NB4 (cell line): ENCODE results near the gene TENM4.

Experiments
- DNase-seq: peaks from one replicate; pipeline ENCODE4 v3.0.0; 2010; ENCODE audit warnings: low read depth
- H3K4me3 ChIP-seq: one replicate; pipeline ENCODE4 v1.5.1; 2011; ENCODE audit warnings: mild to moderate bottlenecking, low read depth, low read length, moderate library complexity
- CTCF ChIP-seq: IDR thresholded peaks from one replicate; pipeline ENCODE4 v1.5.1; 2012; ENCODE audit warnings: low read depth, low read length
- MAX ChIP-seq: IDR thresholded peaks from 2 replicates; pipeline ENCODE4 v1.6.1; 2011; ENCODE audit warnings: low read depth, low read length
- MYC ChIP-seq: IDR thresholded peaks from 2 replicates; pipeline ENCODE4 v1.6.1; 2011; ENCODE audit warnings: low read depth, low read length
- POLR2A ChIP-seq: IDR thresholded peaks from 2 replicates; pipeline ENCODE4 v1.6.1; 2011; ENCODE audit warnings: mild to moderate bottlenecking; ENCODE audit not compliant: insufficient read length; ENCODE audit errors: extremely low read depth

Gene TENM4

GRCh38 chr11:79434283-79434682 is 6.5 kb downstream of the TENM4 start:
- H3K4me3 ChIP-seq, result no peak overlapping the region
- TF ChIP-seq MAX (no peak), CTCF (no peak), MYC (no peak)
- DNase-seq, result no peak

- no peak overlapping the region for H3K4me3 ChIP-seq
- TF ChIP-seq POLR2A (no peak), CTCF (no peak), MAX (no peak), MYC (no peak)
- DNase-seq, result no peak
These were observed 8.7 kb downstream of the TENM4 start for GRCh38 chr11:79432138-79432537.

GRCh38 chr11:79431535-79431934 is 9.3 kb downstream of the TENM4 start:
- H3K4me3 ChIP-seq, result no peak overlapping the region
- TF ChIP-seq CTCF (no peak), MYC (no peak), POLR2A (no peak), MAX (no peak)
- DNase-seq, result no peak

- no peak overlapping the region for H3K4me3 ChIP-seq
- TF ChIP-seq MYC, result no peak
- no peak for DNase-seq
These were observed 10.6 kb downstream of the TENM4 start for GRCh38 chr11:79430280-79430679.

GRCh38 chr11:79428406-79428805 is 12.4 kb downstream of the TENM4 start:
- DNase-seq, result no peak
- no peak for TF ChIP-seq POLR2A
- no peak for TF ChIP-seq MAX
- TF ChIP-seq MYC, result no peak
- TF ChIP-seq CTCF, result no peak
- H3K4me3 ChIP-seq, result no peak overlapping the region

GRCh38 chr11:79427611-79428327 is 13.1 kb downstream of the TENM4 start:
- DNase-seq, result no peak
- TF ChIP-seq POLR2A (no peak), MYC (no peak), MAX (no peak), CTCF (no peak)
- H3K4me3 ChIP-seq, result no peak overlapping the region
